Esophagus squamous epithelium (tissue), 4 donors: ENCODE results near the gene EMB.
"Not testable (repeated sequence)": the region's sequence is repeated elsewhere in the genome, so short reads cannot be mapped to it uniquely, and the experiment has no call there.

ENCODE experiments used
- POLR2A ChIP-seq, 4 donors: fragments of 450-650 bp; IDR thresholded peaks; one replicate each; pipeline ENCODE4 v1.6.1; 2017; ENCODE audit warnings: antibody characterized with exemption in 4 of 4, mild to moderate bottlenecking in 4 of 4, moderate library complexity in 3 of 4
- TF ChIP-seq, protein P1 (sequence below), 6 experiments: fragments of 450-650 bp in 4 of 6; fragments of 200-600 bp in 2 of 6; sonication (generic) in 2 of 6; IDR thresholded peaks; one replicate each; pipeline ENCODE4 v1.5.1; 2016 to 2019; ENCODE audit warnings: antibody characterized with exemption in 6 of 6, mild to moderate bottlenecking in 4 of 6, moderate library complexity in 4 of 6

DNA sequence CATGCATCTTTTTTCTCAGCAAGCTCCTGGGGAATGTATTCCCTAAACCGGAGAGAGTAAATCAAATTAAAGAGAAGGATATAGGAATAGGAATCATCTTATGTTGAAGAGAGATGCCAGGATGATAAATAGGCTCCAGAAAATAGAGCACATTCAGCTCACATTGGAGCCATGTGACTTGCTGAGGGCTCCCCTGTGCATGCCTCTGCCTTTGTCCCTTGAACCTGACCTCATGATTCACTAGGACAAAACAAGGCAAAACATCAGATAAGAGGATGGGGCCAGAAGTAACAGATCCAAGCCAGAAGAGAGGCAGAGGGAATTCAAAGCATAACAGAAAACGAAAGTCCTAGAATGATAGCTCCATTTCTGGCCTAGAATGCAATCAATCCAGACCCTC, 37.7 kb upstream of the EMB start:
- TF ChIP-seq, protein P1, sequence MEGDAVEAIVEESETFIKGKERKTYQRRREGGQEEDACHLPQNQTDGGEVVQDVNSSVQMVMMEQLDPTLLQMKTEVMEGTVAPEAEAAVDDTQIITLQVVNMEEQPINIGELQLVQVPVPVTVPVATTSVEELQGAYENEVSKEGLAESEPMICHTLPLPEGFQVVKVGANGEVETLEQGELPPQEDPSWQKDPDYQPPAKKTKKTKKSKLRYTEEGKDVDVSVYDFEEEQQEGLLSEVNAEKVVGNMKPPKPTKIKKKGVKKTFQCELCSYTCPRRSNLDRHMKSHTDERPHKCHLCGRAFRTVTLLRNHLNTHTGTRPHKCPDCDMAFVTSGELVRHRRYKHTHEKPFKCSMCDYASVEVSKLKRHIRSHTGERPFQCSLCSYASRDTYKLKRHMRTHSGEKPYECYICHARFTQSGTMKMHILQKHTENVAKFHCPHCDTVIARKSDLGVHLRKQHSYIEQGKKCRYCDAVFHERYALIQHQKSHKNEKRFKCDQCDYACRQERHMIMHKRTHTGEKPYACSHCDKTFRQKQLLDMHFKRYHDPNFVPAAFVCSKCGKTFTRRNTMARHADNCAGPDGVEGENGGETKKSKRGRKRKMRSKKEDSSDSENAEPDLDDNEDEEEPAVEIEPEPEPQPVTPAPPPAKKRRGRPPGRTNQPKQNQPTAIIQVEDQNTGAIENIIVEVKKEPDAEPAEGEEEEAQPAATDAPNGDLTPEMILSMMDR (IDR thresholded peaks at IDR 0.05), result not testable (repeated sequence)
- TF ChIP-seq POLR2A (IDR thresholded peaks at IDR 0.05), result not testable (repeated sequence)
